Neural progenitor cell (in vitro differentiated cells): ENCODE results near the gene ANKRD39.

Source experiments
- CTCF ChIP-seq: fragments of 200-600 bp; sonication (generic); IDR thresholded peaks from 2 replicates; pipeline ENCODE4 v1.5.1; 2017; ENCODE audit warnings: antibody characterized with exemption, mild to moderate bottlenecking
- EZH2 ChIP-seq: fragments of 200-600 bp; sonication (generic); IDR thresholded peaks from 2 replicates; pipeline ENCODE4 v1.6.1; 2017; ENCODE audit warnings: antibody characterized with exemption, mild to moderate bottlenecking, moderate library complexity

- TF ChIP-seq CTCF, result no peak
- TF ChIP-seq EZH2, result no peak
Measured at GRCh38 chr2:96822786-96823185, 35.0 kb downstream of the ANKRD39 start.
